Measurements from ENCODE around the gene KANSL2. TPM values are rescaled to one million over a fixed set of nuclear protein-coding genes. Genes with fewer than 3 reads are reported as not detected.

Gene KANSL2
- polyA plus RNA-seq, 4 donors = 23.5 to 38.9 (median 28.5) TPM

- peaks cover 22 to 26% (median 22%) of the 10 kb centered on the region in 3 donors for H3K36me3 ChIP-seq (ENCODE audit: control insufficient read depth in 3 of 3, insufficient read depth in 2 of 3, low read depth in 1 of 3, low read length in 3 of 3)
- H3K27me3 ChIP-seq (ENCODE audit: control insufficient read depth in 3 of 3, insufficient read depth in 3 of 3, low read length in 3 of 3) = no peaks in the 10 kb centered on the region
- no peak for DNase-seq
- WGBS, 3 donors = 56 to 66% (median 65%) methylated on average over 4 of the region's 4 CpGs
- H3K27ac ChIP-seq (ENCODE audit: low read depth in 1 of 3, low read length in 2 of 3) = peak overlapping the region in 1 of 3 donors; percentile 45
- no peak for FAIRE-seq
- H3K4me1 ChIP-seq (ENCODE audit: control insufficient read depth in 3 of 3, insufficient read depth in 2 of 3, low read depth in 1 of 3, low read length in 2 of 3) = peaks cover 0 to 5% (median 0%) of the 10 kb centered on the region in 3 donors
- no peaks in the 10 kb centered on the region for H3K9me3 ChIP-seq (ENCODE audit: control insufficient read depth in 2 of 2, insufficient read depth in 1 of 2, low read depth in 1 of 2, low read length in 1 of 2)
- H3K4me3 ChIP-seq (ENCODE audit: low read depth in 1 of 3, low read length in 3 of 3) = no peak overlapping the region
Observed at GRCh38 chr12:48690990-48691389, 9.0 kb upstream of the KANSL2 start.

GRCh38 chr12:48690436-48690835 is 8.4 kb upstream of the KANSL2 start:
- H3K27me3 ChIP-seq (ENCODE audit: control insufficient read depth in 3 of 3, insufficient read depth in 3 of 3, low read length in 3 of 3) = no peaks in the 10 kb centered on the region
- peaks cover 0 to 5% (median 0%) of the 10 kb centered on the region in 3 donors for H3K4me1 ChIP-seq (ENCODE audit: control insufficient read depth in 3 of 3, insufficient read depth in 2 of 3, low read depth in 1 of 3, low read length in 2 of 3)
- H3K27ac ChIP-seq (ENCODE audit: low read depth in 1 of 3, low read length in 2 of 3) = peak overlapping the region in 1 of 3 donors; percentile 68
- no peaks in the 10 kb centered on the region for H3K9me3 ChIP-seq (ENCODE audit: control insufficient read depth in 2 of 2, insufficient read depth in 1 of 2, low read depth in 1 of 2, low read length in 1 of 2)
- peaks cover 19 to 21% (median 19%) of the 10 kb centered on the region in 3 donors for H3K36me3 ChIP-seq (ENCODE audit: control insufficient read depth in 3 of 3, insufficient read depth in 2 of 3, low read depth in 1 of 3, low read length in 3 of 3)
- no peak overlapping the region for H3K4me3 ChIP-seq (ENCODE audit: low read depth in 1 of 3, low read length in 3 of 3)
- FAIRE-seq (no peak), DNase-seq (peak in 1 of 2 donors; percentile 40)
- WGBS, 3 donors = 78 to 82% (median 82%) methylated on average over 4 of the region's 4 CpGs

- Histone ChIP-seq H3K4me1 (ENCODE audit: control insufficient read depth in 3 of 3, insufficient read depth in 2 of 3, low read depth in 1 of 3, low read length in 2 of 3) (peaks cover 0 to 5% (median 0%) of the 10 kb centered on the region in 3 donors), H3K27ac (ENCODE audit: low read depth in 1 of 3, low read length in 2 of 3) (no peak overlapping the region), H3K36me3 (ENCODE audit: control insufficient read depth in 3 of 3, insufficient read depth in 2 of 3, low read depth in 1 of 3, low read length in 3 of 3) (peaks cover 10 to 15% (median 13%) of the 10 kb centered on the region in 3 donors), H3K27me3 (ENCODE audit: control insufficient read depth in 3 of 3, insufficient read depth in 3 of 3, low read length in 3 of 3) (no peaks in the 10 kb centered on the region), H3K4me3 (ENCODE audit: low read depth in 1 of 3, low read length in 3 of 3) (no peak overlapping the region), H3K9me3 (ENCODE audit: control insufficient read depth in 2 of 2, insufficient read depth in 1 of 2, low read depth in 1 of 2, low read length in 1 of 2) (no peaks in the 10 kb centered on the region)
- FAIRE-seq = no peak
- DNase-seq = no peak
- WGBS, 3 donors = 57 to 78% (median 71%) methylated on average over 1 of the region's 1 CpG
Observed at GRCh38 chr12:48688836-48689235, 6.8 kb upstream of the KANSL2 start.

- Histone ChIP-seq H3K36me3 (ENCODE audit: control insufficient read depth in 3 of 3, insufficient read depth in 2 of 3, low read depth in 1 of 3, low read length in 3 of 3) (peaks cover 2 to 7% (median 2%) of the 10 kb centered on the region in 3 donors), H3K27ac (ENCODE audit: low read depth in 1 of 3, low read length in 2 of 3) (no peak overlapping the region), H3K9me3 (ENCODE audit: control insufficient read depth in 2 of 2, insufficient read depth in 1 of 2, low read depth in 1 of 2, low read length in 1 of 2) (no peaks in the 10 kb centered on the region), H3K27me3 (ENCODE audit: control insufficient read depth in 3 of 3, insufficient read depth in 3 of 3, low read length in 3 of 3) (no peaks in the 10 kb centered on the region), H3K4me1 (ENCODE audit: control insufficient read depth in 3 of 3, insufficient read depth in 2 of 3, low read depth in 1 of 3, low read length in 2 of 3) (peaks cover 0 to 5% (median 0%) of the 10 kb centered on the region in 3 donors), H3K4me3 (ENCODE audit: low read depth in 1 of 3, low read length in 3 of 3) (no peak overlapping the region)
- DNase-seq (no peak), FAIRE-seq (no peak)
- 72 to 80% (median 74%) methylated on average over 4 of the region's 4 CpGs for WGBS, 3 donors
Observed at GRCh38 chr12:48687592-48687991, 5.6 kb upstream of the KANSL2 start.

GRCh38 chr12:48686615-48687334 is 4.7 kb upstream of the KANSL2 start:
- no peak for FAIRE-seq
- WGBS, 3 donors = 91 to 93% (median 92%) methylated on average over 6 of the region's 6 CpGs
- Histone ChIP-seq H3K4me1 (ENCODE audit: control insufficient read depth in 3 of 3, insufficient read depth in 2 of 3, low read depth in 1 of 3, low read length in 2 of 3) (peaks cover 0 to 5% (median 0%) of the 10 kb centered on the region in 3 donors), H3K36me3 (ENCODE audit: control insufficient read depth in 3 of 3, insufficient read depth in 2 of 3, low read depth in 1 of 3, low read length in 3 of 3) (peaks cover under 1 to 7% (median 2%) of the 10 kb centered on the region in 3 donors), H3K4me3 (ENCODE audit: low read depth in 1 of 3, low read length in 3 of 3) (no peak overlapping the region), H3K27me3 (ENCODE audit: control insufficient read depth in 3 of 3, insufficient read depth in 3 of 3, low read length in 3 of 3) (no peaks in the 10 kb centered on the region), H3K27ac (ENCODE audit: low read depth in 1 of 3, low read length in 2 of 3) (no peak overlapping the region), H3K9me3 (ENCODE audit: control insufficient read depth in 2 of 2, insufficient read depth in 1 of 2, low read depth in 1 of 2, low read length in 1 of 2) (no peaks in the 10 kb centered on the region)
- DNase-seq = no peak

GRCh38 chr12:48686037-48686595 is 4.1 kb upstream of the KANSL2 start:
- no peak overlapping the region for H3K27ac ChIP-seq (ENCODE audit: low read depth in 1 of 3, low read length in 2 of 3)
- H3K4me3 ChIP-seq (ENCODE audit: low read depth in 1 of 3, low read length in 3 of 3) = no peak overlapping the region
- DNase-seq = no peak
- WGBS, 3 donors = 41 to 54% (median 54%) methylated on average over 3 of the region's 3 CpGs
- H3K9me3 ChIP-seq (ENCODE audit: control insufficient read depth in 2 of 2, insufficient read depth in 1 of 2, low read depth in 1 of 2, low read length in 1 of 2) = no peaks in the 10 kb centered on the region
- no peak for FAIRE-seq
- no peaks in the 10 kb centered on the region for H3K27me3 ChIP-seq (ENCODE audit: control insufficient read depth in 3 of 3, insufficient read depth in 3 of 3, low read length in 3 of 3)
- H3K4me1 ChIP-seq (ENCODE audit: control insufficient read depth in 3 of 3, insufficient read depth in 2 of 3, low read depth in 1 of 3, low read length in 2 of 3) = peaks cover 0 to 5% (median under 1%) of the 10 kb centered on the region in 3 donors
- peaks cover 0 to 6% (median 2%) of the 10 kb centered on the region in 3 donors for H3K36me3 ChIP-seq (ENCODE audit: control insufficient read depth in 3 of 3, insufficient read depth in 2 of 3, low read depth in 1 of 3, low read length in 3 of 3)

- H3K27me3 ChIP-seq (ENCODE audit: control insufficient read depth in 3 of 3, insufficient read depth in 3 of 3, low read length in 3 of 3) = no peaks in the 10 kb centered on the region
- peaks cover 0 to 11% (median 6%) of the 10 kb centered on the region in 3 donors for H3K36me3 ChIP-seq (ENCODE audit: control insufficient read depth in 3 of 3, insufficient read depth in 2 of 3, low read depth in 1 of 3, low read length in 3 of 3)
- DNase-seq (no peak), FAIRE-seq (no peak)
- peaks cover 2 to 14% (median 12%) of the 10 kb centered on the region in 3 donors for H3K4me1 ChIP-seq (ENCODE audit: control insufficient read depth in 3 of 3, insufficient read depth in 2 of 3, low read depth in 1 of 3, low read length in 2 of 3)
- no peaks in the 10 kb centered on the region for H3K9me3 ChIP-seq (ENCODE audit: control insufficient read depth in 2 of 2, insufficient read depth in 1 of 2, low read depth in 1 of 2, low read length in 1 of 2)
- 78 to 90% (median 84%) methylated on average over 4 of the region's 4 CpGs for WGBS, 3 donors
- no peak overlapping the region for H3K27ac ChIP-seq (ENCODE audit: low read depth in 1 of 3, low read length in 2 of 3)
- no peak overlapping the region for H3K4me3 ChIP-seq (ENCODE audit: low read depth in 1 of 3, low read length in 3 of 3)
Observed at GRCh38 chr12:48683534-48683933, 1.5 kb upstream of the KANSL2 start.

GRCh38 chr12:48682927-48683326 is 889 bp upstream of the KANSL2 start:
- H3K9me3 ChIP-seq (ENCODE audit: control insufficient read depth in 2 of 2, insufficient read depth in 1 of 2, low read depth in 1 of 2, low read length in 1 of 2) = no peaks in the 10 kb centered on the region
- 71 to 81% (median 76%) methylated on average over 2 of the region's 2 CpGs for WGBS, 3 donors
- H3K27me3 ChIP-seq (ENCODE audit: control insufficient read depth in 3 of 3, insufficient read depth in 3 of 3, low read length in 3 of 3) = no peaks in the 10 kb centered on the region
- peak overlapping the region; percentile 44 to 93 (median 60) for H3K4me3 ChIP-seq (ENCODE audit: low read depth in 1 of 3, low read length in 3 of 3)
- peaks cover 0 to 11% (median 6%) of the 10 kb centered on the region in 3 donors for H3K36me3 ChIP-seq (ENCODE audit: control insufficient read depth in 3 of 3, insufficient read depth in 2 of 3, low read depth in 1 of 3, low read length in 3 of 3)
- no peak overlapping the region for H3K27ac ChIP-seq (ENCODE audit: low read depth in 1 of 3, low read length in 2 of 3)
- H3K4me1 ChIP-seq (ENCODE audit: control insufficient read depth in 3 of 3, insufficient read depth in 2 of 3, low read depth in 1 of 3, low read length in 2 of 3) = peaks cover 2 to 17% (median 12%) of the 10 kb centered on the region in 3 donors
- FAIRE-seq = no peak
- DNase-seq = no peak
